Activated naive CD8-positive, alpha-beta T cell treated with anti-CD3 and anti-CD28 coated beads, Interleukin-2, amount 10 ng/mL, durations not matched to agents 7 days and 5 days (primary cell): ENCODE measurements around the gene RPS6KB2. TPM values are rescaled to one million over a fixed set of nuclear protein-coding genes. Genes with fewer than 3 reads are reported as not detected.

Experiments
- ATAC-seq: fragments of 150-1000 bp; cut with Tn5 transposase; one replicate; pipeline ENCODE4 v1.10.0; 2021; ENCODE audit warnings: low read depth, moderate library complexity
- POLR2A ChIA-PET: fragments of 350-600 bp; sonication (Branson Sonifier 250); formaldehyde crosslinking; loops from one replicate; lab custom pipeline; 2021; ENCODE audit warnings: antibody characterized with exemption; lab: Charles Lee
- DNase-seq: peaks from one replicate; pipeline ENCODE4 v3.0.0; 2021
- H3K27ac Mint-ChIP-seq: one replicate; pipeline ENCODE4 v1.8.0; 2022; ENCODE audit warnings: mild to moderate bottlenecking, mixed read lengths
- H3K27me3 Mint-ChIP-seq: one replicate; pipeline ENCODE4 v1.8.0; 2022; ENCODE audit warnings: mild to moderate bottlenecking, moderate library complexity, mixed read lengths
- H3K36me3 Mint-ChIP-seq: one replicate; pipeline ENCODE4 v1.8.0; 2021; ENCODE audit warnings: mild to moderate bottlenecking, mixed read lengths
- H3K4me1 Mint-ChIP-seq: one replicate; pipeline ENCODE4 v1.8.0; 2021; ENCODE audit warnings: mixed read lengths
- H3K4me3 Mint-ChIP-seq: one replicate; pipeline ENCODE4 v1.8.0; 2022; ENCODE audit warnings: mild to moderate bottlenecking, moderate library complexity, mixed read lengths
- H3K9me3 Mint-ChIP-seq: one replicate; pipeline ENCODE4 v1.8.0; 2021; ENCODE audit warnings: mixed read lengths
- total RNA-seq, 2 experiments: library from RNA; stranded (reverse); gene quantifications; one replicate each; pipeline ENCODE4 v1.2.3, GENCODE V29; 2021

The RPS6KB2 gene
- total RNA-seq, 2 experiments from 2014 or later, result 69.0 to 71.4 TPM

DNA sequence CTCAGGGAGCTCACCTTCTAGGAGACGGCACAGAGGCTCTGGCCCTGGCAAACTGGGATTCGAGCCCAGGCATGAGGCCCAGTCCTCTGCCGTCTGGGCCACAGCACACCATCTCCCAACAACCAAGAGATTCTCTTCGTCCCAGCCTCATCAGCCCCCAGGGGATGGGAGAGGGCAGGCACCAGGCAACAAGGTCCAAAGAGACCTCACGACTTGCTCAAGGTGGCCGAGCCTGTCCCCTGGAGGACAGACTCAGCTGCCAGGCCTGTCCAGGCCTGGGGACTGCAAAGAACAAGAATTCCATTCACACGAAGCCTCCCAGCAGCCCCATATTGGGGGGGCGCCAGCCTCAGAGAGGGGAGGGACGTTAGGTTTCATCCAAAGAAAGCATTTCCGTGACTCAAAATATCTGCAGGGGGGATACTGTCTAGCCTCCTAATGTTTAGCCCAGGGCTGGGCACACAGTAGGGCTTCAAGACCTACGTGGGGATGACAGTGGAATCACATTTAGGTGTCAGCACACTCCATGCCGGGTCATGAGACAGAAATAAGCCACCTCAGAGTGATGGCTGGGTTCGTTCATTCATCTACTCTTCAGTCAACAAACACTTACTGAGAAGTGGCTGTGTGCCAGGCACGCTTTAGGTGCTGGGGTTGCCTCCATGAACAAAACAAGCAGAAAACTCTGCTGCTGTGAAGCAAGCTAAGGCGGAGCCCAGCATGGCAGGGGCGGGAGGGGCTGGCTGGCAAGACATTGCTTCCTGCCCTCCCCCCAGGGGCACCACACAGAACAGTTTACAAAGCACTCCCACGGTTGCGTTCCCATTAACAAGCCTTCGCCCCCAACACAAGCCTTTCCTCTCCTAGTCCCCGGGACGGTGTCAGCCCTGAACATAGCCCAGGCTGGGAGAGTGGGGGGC lies 11.6 kb upstream of the RPS6KB2 start:
- ATAC-seq (peak; percentile 2), DNase-seq (peak; percentile 57)
- Mint-ChIP-seq H3K4me1 (peaks cover 53% of the 10 kb centered on the region), H3K36me3 (no peaks in the 10 kb centered on the region), H3K9me3 (no peaks in the 10 kb centered on the region), H3K27me3 (no peaks in the 10 kb centered on the region), H3K27ac (peak overlapping the region; percentile 80), H3K4me3 (peak overlapping the region; percentile 78)
- POLR2A ChIA-PET, result interaction anchor here (0.6 to 16.1 kb wide), 6 partner anchors 9 to 68 kb away, joined by 3 to 412 read pairs (median 80); partner anchors contain the start of genes AIP, PPP1CA, PTPRCAP and RPS6KB2

DNA sequence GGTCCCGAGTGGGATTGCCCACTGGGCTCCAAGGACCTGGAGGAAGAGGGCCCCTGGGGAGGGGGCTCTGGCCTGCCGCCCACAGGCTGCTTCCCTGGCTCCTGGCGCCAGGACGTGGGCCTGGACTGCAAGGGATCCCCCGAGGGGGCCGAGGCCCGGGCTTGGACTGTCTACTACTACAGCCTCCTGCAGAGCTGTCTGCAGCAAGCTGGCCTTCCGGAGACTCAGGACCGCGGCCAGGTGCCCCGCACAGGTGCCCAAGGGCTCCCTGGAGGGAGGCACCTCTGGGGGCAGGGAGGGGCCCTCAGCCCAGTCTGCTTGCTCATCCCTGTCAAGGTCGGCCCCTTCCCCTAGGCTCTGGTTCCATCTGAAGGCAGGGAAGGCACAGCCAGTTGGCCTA lies 10.9 kb upstream of the RPS6KB2 start:
- peak overlapping the region; percentile 84 for H3K4me3 Mint-ChIP-seq
- ATAC-seq (no peak), DNase-seq (peak; percentile 41)
- no peaks in the 10 kb centered on the region for H3K9me3 Mint-ChIP-seq
- H3K27ac Mint-ChIP-seq, result peak overlapping the region; percentile 88
- H3K4me1 Mint-ChIP-seq, result peaks cover 46% of the 10 kb centered on the region
- POLR2A ChIA-PET, result interaction anchor here (0.6 to 16.1 kb wide), 6 partner anchors 9 to 67 kb away, joined by 3 to 412 read pairs (median 80); partner anchors contain the start of genes AIP, PPP1CA, PTPRCAP and RPS6KB2
- no peaks in the 10 kb centered on the region for H3K36me3 Mint-ChIP-seq
- no peaks in the 10 kb centered on the region for H3K27me3 Mint-ChIP-seq

DNA sequence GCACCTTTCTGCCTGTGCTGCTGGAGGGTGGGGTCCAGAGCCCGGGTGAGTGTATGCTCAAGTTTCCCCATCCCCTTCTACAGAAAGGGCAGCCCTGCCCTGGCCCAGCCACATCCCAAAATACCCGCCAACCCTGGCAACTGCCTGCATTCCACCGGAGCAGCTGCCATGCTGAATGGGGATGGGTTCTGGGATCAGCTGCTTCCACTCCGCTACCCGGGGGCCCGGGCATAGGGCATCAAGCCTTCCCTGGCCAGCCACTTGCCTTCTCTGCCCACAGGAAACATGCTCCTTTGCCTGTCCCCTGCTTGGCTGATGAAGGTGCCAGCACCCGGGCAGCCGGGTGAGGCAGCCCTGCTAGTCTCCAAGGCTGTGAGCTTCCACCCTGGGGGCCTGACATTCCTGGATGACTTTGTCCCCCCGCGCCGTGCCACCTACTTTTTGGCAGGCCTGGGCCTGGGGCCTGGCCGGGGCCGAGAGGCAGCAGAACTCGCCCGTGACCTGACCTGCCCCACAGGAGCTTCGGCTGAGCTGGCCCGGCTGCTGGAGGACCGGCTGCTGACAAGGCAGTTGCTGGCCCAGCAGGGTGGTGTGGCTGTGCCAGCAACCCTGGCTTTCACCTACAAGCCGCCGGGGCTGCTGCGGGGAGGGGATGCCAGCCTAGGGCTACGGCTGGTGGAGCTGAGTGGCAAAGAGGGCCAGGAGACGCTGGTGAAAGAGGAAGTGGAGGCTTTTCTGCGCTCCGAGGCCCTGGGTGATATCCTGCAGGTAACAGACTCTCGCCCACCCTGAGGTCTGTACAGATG lies 9.6 kb upstream of the RPS6KB2 start:
- H3K27ac Mint-ChIP-seq, result peak overlapping the region; percentile 88
- peaks cover 41% of the 10 kb centered on the region for H3K4me1 Mint-ChIP-seq
- no peaks in the 10 kb centered on the region for H3K27me3 Mint-ChIP-seq
- H3K36me3 Mint-ChIP-seq, result no peaks in the 10 kb centered on the region
- H3K9me3 Mint-ChIP-seq, result no peaks in the 10 kb centered on the region
- DNase-seq (peak; percentile 65), ATAC-seq (no peak)
- H3K4me3 Mint-ChIP-seq, result peak overlapping the region; percentile 84
- POLR2A ChIA-PET, result interaction anchor here (0.7 to 16.1 kb wide), 11 partner anchors 11 to 87 kb away, joined by 3 to 412 read pairs (median 10); partner anchors contain the start of genes AIP, GPR152, PITPNM1 and PPP1CA

DNA sequence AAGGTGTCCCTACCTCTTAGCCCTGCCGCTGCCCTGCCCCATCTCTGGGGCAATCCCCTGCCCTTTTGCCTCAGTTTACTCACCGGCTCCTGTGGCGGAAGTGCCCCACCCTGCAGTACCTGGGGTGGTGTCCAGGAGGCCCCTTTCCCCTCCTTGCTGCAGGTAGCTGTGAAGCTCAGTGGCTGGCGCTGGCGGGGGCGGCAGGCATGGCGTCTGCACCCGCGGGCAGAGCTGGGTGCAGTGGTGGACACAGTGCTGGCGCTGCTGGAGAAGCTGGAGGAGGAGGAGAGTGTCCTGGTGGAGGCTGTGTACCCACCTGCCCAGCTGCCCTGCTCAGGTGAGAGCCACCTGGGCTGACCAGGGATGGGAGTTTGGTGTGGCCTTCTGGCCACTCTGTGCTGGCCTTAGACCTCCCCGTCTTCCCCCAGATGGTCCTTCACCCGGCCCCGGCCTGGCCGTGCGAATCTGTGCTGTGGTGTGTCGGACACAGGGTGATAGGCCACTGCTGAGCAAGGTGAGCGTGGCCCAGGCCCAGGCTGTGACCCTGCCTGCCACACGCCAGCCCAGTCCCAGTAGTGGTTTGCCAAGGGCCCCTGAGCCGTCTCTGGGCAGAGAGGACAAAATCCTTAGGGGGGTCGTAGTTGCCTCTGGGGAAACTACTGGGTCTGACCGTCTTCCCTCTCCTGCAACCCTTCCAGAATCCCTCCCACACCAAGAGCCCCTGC lies 8.8 kb upstream of the RPS6KB2 start:
- Mint-ChIP-seq H3K4me3 (peak overlapping the region; percentile 84), H3K36me3 (no peaks in the 10 kb centered on the region), H3K27ac (peak overlapping the region; percentile 88), H3K4me1 (peaks cover 43% of the 10 kb centered on the region), H3K27me3 (no peaks in the 10 kb centered on the region), H3K9me3 (no peaks in the 10 kb centered on the region)
- POLR2A ChIA-PET, result interaction anchor here (0.8 to 16.1 kb wide), 13 partner anchors 7 to 86 kb away, joined by 3 to 412 read pairs (median 10); partner anchors contain the start of genes AIP, PITPNM1, POLD4 and PPP1CA
- ATAC-seq, result no peak
- no peak for DNase-seq

DNA sequence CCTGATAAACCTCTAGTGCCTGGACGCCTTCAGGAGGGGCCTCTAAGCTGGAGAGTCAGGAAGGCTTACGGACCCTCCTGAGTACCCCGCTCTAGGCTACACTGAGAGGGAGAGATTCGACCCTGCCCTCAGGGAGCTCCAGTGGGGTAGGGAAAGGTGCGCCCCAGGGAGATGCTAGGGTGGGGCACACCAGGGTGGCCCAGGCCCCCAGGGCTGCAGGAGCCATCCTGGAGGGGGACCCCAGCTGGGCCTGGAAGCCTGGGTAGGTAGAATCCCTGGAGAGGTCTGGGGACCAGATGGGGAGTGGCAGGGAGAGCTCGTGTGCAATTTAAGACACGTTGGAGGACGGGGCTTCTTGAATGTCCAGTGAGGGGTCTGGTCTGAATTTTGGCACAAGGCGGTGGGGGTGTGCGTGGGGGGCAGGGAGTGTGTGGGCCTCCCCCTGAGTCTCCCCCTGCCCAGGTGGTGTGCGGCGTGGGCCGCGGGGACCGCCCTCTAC lies 8.1 kb upstream of the RPS6KB2 start:
- peak overlapping the region; percentile 84 for H3K4me3 Mint-ChIP-seq
- H3K9me3 Mint-ChIP-seq, result no peaks in the 10 kb centered on the region
- H3K4me1 Mint-ChIP-seq, result peaks cover 43% of the 10 kb centered on the region
- DNase-seq, result peak; percentile 58
- no peak for ATAC-seq
- H3K27me3 Mint-ChIP-seq, result no peaks in the 10 kb centered on the region
- H3K36me3 Mint-ChIP-seq, result no peaks in the 10 kb centered on the region
- POLR2A ChIA-PET, result interaction anchor here (0.8 to 16.1 kb wide), 12 partner anchors 8 to 85 kb away, joined by 3 to 412 read pairs (median 13); partner anchors contain the start of genes AIP, PITPNM1, POLD4 and PPP1CA
- peak overlapping the region; percentile 88 for H3K27ac Mint-ChIP-seq

DNA sequence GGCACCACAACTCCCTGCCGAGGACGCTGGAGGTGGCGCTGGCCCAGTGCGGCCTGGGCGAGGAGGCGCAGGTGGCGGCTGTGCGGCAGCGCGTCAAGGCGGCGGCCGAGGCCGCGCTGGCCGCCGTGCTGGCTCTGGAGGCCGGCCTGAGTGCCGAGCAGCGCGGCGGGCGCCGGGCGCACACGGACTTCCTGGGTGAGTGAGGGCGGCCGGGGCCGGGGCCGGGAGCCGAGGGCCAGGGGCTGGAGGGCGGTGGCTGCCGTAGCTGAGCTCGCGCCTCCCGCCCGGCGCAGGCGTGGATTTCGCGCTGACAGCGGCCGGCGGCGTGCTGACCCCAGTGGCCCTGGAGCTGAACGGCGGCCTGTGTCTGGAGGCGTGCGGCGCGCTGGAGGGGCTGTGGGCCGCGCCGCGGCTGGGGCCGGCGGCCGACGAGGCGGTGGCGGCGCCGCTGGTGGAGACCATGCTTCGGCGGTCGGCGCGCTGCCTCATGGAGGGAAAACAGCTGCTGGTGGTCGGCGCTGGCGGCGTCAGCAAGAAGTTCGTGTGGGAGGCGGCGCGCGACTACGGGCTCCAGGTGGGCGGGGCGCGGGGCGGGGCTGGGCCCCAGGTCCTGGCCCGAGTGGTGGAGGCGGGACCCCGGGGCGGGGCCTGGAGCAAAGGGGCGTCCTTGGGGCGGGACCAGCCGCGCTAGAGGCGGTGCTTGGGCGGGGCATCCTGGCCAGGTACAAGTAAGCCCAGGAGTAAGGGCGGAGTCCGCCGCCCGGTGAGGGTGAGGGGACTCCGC lies 7.5 kb upstream of the RPS6KB2 start:
- DNase-seq (peak; percentile 100), ATAC-seq (peak; percentile 75)
- POLR2A ChIA-PET, result interaction anchor here (0.8 to 16.1 kb wide), 9 partner anchors 9 to 84 kb away, joined by 3 to 412 read pairs (median 30); partner anchors contain the start of genes AIP, PITPNM1, POLD4 and PPP1CA
- Mint-ChIP-seq H3K27me3 (no peaks in the 10 kb centered on the region), H3K36me3 (no peaks in the 10 kb centered on the region), H3K4me3 (peak overlapping the region; percentile 84), H3K4me1 (peaks cover 43% of the 10 kb centered on the region), H3K27ac (peak overlapping the region; percentile 90), H3K9me3 (no peaks in the 10 kb centered on the region)

DNA sequence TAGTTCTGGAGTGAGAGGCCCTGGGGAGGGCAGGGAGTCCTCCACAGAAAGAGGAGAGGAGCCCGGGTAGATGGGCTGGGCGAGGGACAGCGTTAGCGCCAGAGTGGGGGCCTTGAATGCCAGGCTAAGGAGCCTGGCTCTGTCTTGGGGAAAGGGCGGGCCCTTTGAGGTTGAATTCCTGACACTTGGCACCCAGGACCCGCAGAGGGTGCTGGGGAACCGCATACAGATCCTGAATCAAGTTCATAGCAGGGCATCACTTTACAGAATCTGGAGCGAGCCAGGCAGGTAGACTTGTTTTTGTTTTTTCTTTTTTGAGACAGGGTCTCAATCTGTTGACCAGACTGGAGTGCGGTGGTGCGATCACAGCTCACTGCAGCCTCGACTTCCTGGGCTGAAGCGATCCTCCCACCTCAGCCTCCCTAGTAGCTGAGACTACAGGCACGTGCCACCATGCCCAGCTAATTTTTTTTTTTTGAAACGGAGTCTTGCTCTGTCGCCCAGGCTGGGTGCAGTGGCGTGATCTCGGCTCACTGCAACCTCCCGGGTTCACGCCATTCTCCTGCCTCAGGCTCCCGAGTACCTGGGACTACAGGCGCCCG lies 6.8 kb upstream of the RPS6KB2 start:
- peaks cover 2% of the 10 kb centered on the region for H3K36me3 Mint-ChIP-seq
- H3K27me3 Mint-ChIP-seq, result no peaks in the 10 kb centered on the region
- H3K4me3 Mint-ChIP-seq, result peak overlapping the region; percentile 84
- peaks cover 37% of the 10 kb centered on the region for H3K4me1 Mint-ChIP-seq
- peak overlapping the region; percentile 90 for H3K27ac Mint-ChIP-seq
- no peak for ATAC-seq
- DNase-seq, result no peak
- H3K9me3 Mint-ChIP-seq, result no peaks in the 10 kb centered on the region
- POLR2A ChIA-PET, result interaction anchor here (1.9 to 16.1 kb wide), 7 partner anchors 9 to 83 kb away, joined by 10 to 412 read pairs (median 36); partner anchors contain the start of genes AIP, PITPNM1, PPP1CA and PTPRCAP

DNA sequence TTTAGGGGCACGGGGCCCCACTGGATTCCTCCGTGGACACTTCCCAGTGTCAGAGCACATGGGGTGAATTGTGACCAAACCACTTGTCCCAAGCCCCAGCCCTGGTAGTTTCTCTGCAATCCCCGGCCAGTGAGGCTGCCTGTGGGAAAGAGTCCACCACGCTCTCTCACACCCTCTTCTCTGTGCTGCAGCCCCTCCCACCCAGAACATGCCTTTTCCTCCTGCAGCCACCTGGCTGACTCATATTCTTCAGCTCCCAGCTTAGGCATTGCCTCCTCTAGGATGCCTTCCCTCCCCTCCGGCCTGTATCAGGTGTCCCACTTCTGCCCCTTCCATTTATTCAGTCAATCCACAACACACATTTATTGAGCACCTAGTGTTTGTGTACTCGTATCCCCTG lies 5.4 kb upstream of the RPS6KB2 start:
- Mint-ChIP-seq H3K4me1 (peaks cover 33% of the 10 kb centered on the region), H3K27ac (no peak overlapping the region), H3K27me3 (no peaks in the 10 kb centered on the region), H3K36me3 (peaks cover 2% of the 10 kb centered on the region), H3K4me3 (no peak overlapping the region), H3K9me3 (no peaks in the 10 kb centered on the region)
- no peak for ATAC-seq
- POLR2A ChIA-PET, result interaction anchor here (1.0 to 16.1 kb wide), 4 partner anchors 11 to 21 kb away, joined by 4 to 412 read pairs (median 13); partner anchors contain the start of genes PPP1CA, PTPRCAP, RPS6KB2 and TBC1D10C
- no peak for DNase-seq

DNA sequence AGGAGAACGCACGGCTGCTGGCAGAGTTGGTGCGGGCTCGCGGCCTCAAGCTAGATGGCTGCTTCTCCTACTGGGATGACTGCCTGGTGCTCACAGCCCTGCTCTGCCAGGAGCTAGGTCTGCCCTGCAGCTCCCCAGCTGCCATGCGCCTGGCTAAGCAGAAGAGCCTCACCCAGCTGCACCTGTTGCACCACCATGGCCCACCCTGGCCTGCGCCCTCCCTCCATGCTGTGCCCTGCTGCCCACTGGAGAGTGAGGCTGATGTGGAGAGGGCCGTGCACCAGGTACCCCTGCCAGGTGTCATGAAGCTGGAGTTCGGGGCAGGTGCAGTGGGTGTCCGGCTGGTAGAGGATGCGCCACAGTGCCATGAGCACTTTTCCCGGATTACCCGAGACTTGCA lies 4.8 kb upstream of the RPS6KB2 start:
- ATAC-seq (no peak), DNase-seq (no peak)
- H3K4me1 Mint-ChIP-seq, result peaks cover 28% of the 10 kb centered on the region
- H3K36me3 Mint-ChIP-seq, result peaks cover 2% of the 10 kb centered on the region
- no peaks in the 10 kb centered on the region for H3K27me3 Mint-ChIP-seq
- H3K9me3 Mint-ChIP-seq, result no peaks in the 10 kb centered on the region
- POLR2A ChIA-PET, result interaction anchor here (1.0 to 16.1 kb wide), 4 partner anchors 11 to 22 kb away, joined by 4 to 412 read pairs (median 13); partner anchors contain the start of genes PPP1CA, PTPRCAP, RPS6KB2 and TBC1D10C
- no peak overlapping the region for H3K27ac Mint-ChIP-seq
- no peak overlapping the region for H3K4me3 Mint-ChIP-seq

DNA sequence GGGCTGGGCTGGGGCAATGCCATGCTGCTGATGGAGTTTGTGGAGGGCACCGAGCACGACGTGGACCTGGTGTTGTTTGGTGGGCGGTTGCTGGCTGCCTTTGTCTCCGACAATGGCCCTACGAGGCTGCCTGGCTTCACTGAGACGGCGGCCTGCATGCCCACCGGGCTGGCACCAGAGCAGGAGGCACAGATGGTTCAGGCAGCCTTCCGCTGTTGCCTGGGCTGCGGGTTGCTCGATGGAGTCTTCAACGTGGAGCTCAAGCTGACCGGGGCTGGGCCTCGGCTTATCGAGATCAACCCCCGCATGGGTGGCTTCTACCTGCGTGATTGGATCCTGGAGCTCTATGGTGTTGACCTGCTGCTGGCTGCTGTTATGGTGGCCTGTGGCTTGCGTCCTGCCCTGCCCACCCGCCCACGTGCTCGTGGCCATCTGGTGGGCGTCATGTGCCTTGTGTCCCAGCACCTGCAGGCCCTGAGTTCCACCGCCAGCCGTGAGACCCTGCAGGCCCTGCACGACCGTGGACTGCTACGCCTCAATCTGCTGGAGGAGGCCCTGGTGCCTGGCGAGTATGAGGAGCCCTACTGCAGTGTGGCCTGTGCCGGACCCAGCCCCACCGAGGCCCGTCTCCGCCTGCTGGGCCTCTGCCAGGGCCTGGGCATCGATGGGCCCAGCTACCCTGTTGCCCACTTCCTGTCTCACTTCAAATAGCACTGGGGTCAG lies 4.2 kb upstream of the RPS6KB2 start:
- Mint-ChIP-seq H3K9me3 (no peaks in the 10 kb centered on the region), H3K27ac (no peak overlapping the region), H3K36me3 (peaks cover 2% of the 10 kb centered on the region), H3K27me3 (no peaks in the 10 kb centered on the region), H3K4me3 (no peak overlapping the region), H3K4me1 (peaks cover 25% of the 10 kb centered on the region)
- ATAC-seq, result no peak
- no peak for DNase-seq
- POLR2A ChIA-PET, result interaction anchor here (0.9 to 16.1 kb wide), 7 partner anchors 10 to 59 kb away, joined by 3 to 412 read pairs (median 4); partner anchors contain the start of genes AIP, PPP1CA, PTPRCAP and RPS6KB2
